ENCODE results near the gene DYNLT1. TPM values are rescaled to one million over a fixed set of nuclear protein-coding genes. Genes with fewer than 3 reads are reported as not detected.
"Not testable (repeated sequence)": the region's sequence is repeated elsewhere in the genome, so short reads cannot be mapped to it uniquely, and the experiment has no call there.

Gene DYNLT1
- total RNA-seq, 1 experiment from 2014 or later = 19.9 TPM

- Histone ChIP-seq H4K20me1 (ENCODE audit: insufficient read depth, low read depth, low read length) (0 out of 2 replicates have a peak, but pooled peaks cover 7% of the 10 kb centered on the region), H3K27me3 (ENCODE audit: low read length) (no peaks in the 10 kb centered on the region), H3K4me2 (ENCODE audit: low read depth, low read length, poor library complexity, severe bottlenecking) (no peak overlapping the region), H3K9me3 (ENCODE audit: low read length) (no peaks in the 10 kb centered on the region), H3K4me1 (ENCODE audit: low read length) (peaks cover 8% of the 10 kb centered on the region), H3K9me2 (replicated peaks; ENCODE audit: insufficient read depth, low read length) (no peaks in the 10 kb centered on the region), H2AFZ (ENCODE audit: low read length) (no peak overlapping the region), H3K4me3 (ENCODE audit: low read length) (no peak overlapping the region), H3K79me2 (ENCODE audit: low read length) (peaks cover 64% of the 10 kb centered on the region), H3K9ac (ENCODE audit: low read length) (no peak overlapping the region), H3K36me3 (ENCODE audit: insufficient read depth, low read length) (peaks cover 33% of the 10 kb centered on the region), H3K27ac (ENCODE audit: low read length) (no peak overlapping the region)
- no peak for DNase-seq
These were observed 5.5 kb downstream of the DYNLT1 start for GRCh38 chr6:158639056-158639455.

DNA sequence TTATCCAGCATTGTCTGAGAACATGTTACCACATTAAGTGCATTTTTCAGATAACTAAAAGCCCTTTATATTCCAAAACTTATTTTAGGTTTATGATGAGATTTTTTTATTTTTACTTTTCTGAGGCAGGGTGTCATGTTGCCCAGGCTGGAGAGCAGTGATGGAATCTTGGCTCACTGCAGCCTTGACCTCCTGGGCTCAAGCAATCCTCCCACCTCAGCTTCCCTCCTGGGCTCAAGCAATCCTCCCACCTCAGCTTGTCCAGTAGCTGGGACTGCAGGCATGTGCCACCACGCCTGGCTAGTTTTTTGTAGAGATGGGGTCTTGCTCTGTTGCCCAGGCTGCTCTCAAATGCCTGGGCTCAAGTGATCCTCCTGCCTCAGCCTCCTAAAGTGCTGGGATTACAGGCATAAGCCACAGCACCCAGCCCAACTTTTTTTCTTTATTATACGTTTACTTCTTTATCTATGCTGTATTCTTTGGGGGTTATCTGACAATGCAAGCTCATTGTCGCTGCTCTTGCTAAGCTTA lies 6.2 kb downstream of the DYNLT1 start:
- peaks cover 33% of the 10 kb centered on the region for H3K36me3 ChIP-seq (ENCODE audit: insufficient read depth, low read length)
- no peaks in the 10 kb centered on the region for H3K27me3 ChIP-seq (ENCODE audit: low read length)
- no peak for DNase-seq
- no peaks in the 10 kb centered on the region for H3K9me2 ChIP-seq (replicated peaks; ENCODE audit: insufficient read depth, low read length)
- no peaks in the 10 kb centered on the region for H3K9me3 ChIP-seq (ENCODE audit: low read length)
- peaks cover 8% of the 10 kb centered on the region for H3K4me1 ChIP-seq (ENCODE audit: low read length)
- 0 out of 2 replicates have a peak, but pooled peaks cover 7% of the 10 kb centered on the region for H4K20me1 ChIP-seq (ENCODE audit: insufficient read depth, low read depth, low read length)
- H3K27ac ChIP-seq (ENCODE audit: low read length) = no peak overlapping the region
- no peak overlapping the region for H3K9ac ChIP-seq (ENCODE audit: low read length)
- H3K4me2 ChIP-seq (ENCODE audit: low read depth, low read length, poor library complexity, severe bottlenecking) = no peak overlapping the region
- H3K4me3 ChIP-seq (ENCODE audit: low read length) = no peak overlapping the region
- H3K79me2 ChIP-seq (ENCODE audit: low read length) = peaks cover 57% of the 10 kb centered on the region
- no peak overlapping the region for H2AFZ ChIP-seq (ENCODE audit: low read length)

- Histone ChIP-seq H2AFZ (ENCODE audit: low read length) (no peak overlapping the region), H3K4me1 (ENCODE audit: low read length) (no peaks in the 10 kb centered on the region), H4K20me1 (ENCODE audit: insufficient read depth, low read depth, low read length) (0 out of 2 replicates have a peak, but pooled peaks cover 7% of the 10 kb centered on the region), H3K9me2 (replicated peaks; ENCODE audit: insufficient read depth, low read length) (no peaks in the 10 kb centered on the region), H3K27me3 (ENCODE audit: low read length) (no peaks in the 10 kb centered on the region), H3K4me2 (ENCODE audit: low read depth, low read length, poor library complexity, severe bottlenecking) (no peak overlapping the region), H3K9me3 (ENCODE audit: low read length) (no peaks in the 10 kb centered on the region), H3K79me2 (ENCODE audit: low read length) (peaks cover 41% of the 10 kb centered on the region), H3K4me3 (ENCODE audit: low read length) (no peak overlapping the region), H3K27ac (ENCODE audit: low read length) (no peak overlapping the region), H3K36me3 (ENCODE audit: insufficient read depth, low read length) (peaks cover 29% of the 10 kb centered on the region), H3K9ac (ENCODE audit: low read length) (no peak overlapping the region)
- DNase-seq = no peak
These were observed 7.8 kb downstream of the DYNLT1 start for GRCh38 chr6:158636778-158637177.

GRCh38 chr6:158635427-158636073 lies 9.0 kb downstream of the DYNLT1 start:
- no peak for DNase-seq
- Histone ChIP-seq H3K4me2 (ENCODE audit: low read depth, low read length, poor library complexity, severe bottlenecking) (no peak overlapping the region), H3K27ac (ENCODE audit: low read length) (no peak overlapping the region), H3K9me3 (ENCODE audit: low read length) (no peaks in the 10 kb centered on the region), H3K79me2 (ENCODE audit: low read length) (peaks cover 29% of the 10 kb centered on the region), H3K27me3 (ENCODE audit: low read length) (no peaks in the 10 kb centered on the region), H3K36me3 (ENCODE audit: insufficient read depth, low read length) (peaks cover 28% of the 10 kb centered on the region), H2AFZ (ENCODE audit: low read length) (no peak overlapping the region), H3K4me1 (ENCODE audit: low read length) (no peaks in the 10 kb centered on the region), H3K9ac (ENCODE audit: low read length) (no peak overlapping the region), H3K9me2 (replicated peaks; ENCODE audit: insufficient read depth, low read length) (no peaks in the 10 kb centered on the region), H3K4me3 (ENCODE audit: low read length) (no peak overlapping the region), H4K20me1 (ENCODE audit: insufficient read depth, low read depth, low read length) (0 out of 2 replicates have a peak, but pooled peaks cover 7% of the 10 kb centered on the region)

GRCh38 chr6:158634695-158635426 lies 9.7 kb downstream of the DYNLT1 start:
- Histone ChIP-seq H3K4me1 (ENCODE audit: low read length) (no peaks in the 10 kb centered on the region), H3K4me3 (ENCODE audit: low read length) (no peak overlapping the region), H3K9me2 (replicated peaks; ENCODE audit: insufficient read depth, low read length) (no peaks in the 10 kb centered on the region), H3K4me2 (ENCODE audit: low read depth, low read length, poor library complexity, severe bottlenecking) (no peak overlapping the region), H2AFZ (ENCODE audit: low read length) (no peak overlapping the region), H3K79me2 (ENCODE audit: low read length) (peaks cover 23% of the 10 kb centered on the region), H3K9me3 (ENCODE audit: low read length) (no peaks in the 10 kb centered on the region), H3K36me3 (ENCODE audit: insufficient read depth, low read length) (peaks cover 30% of the 10 kb centered on the region), H3K9ac (ENCODE audit: low read length) (no peak overlapping the region), H4K20me1 (ENCODE audit: insufficient read depth, low read depth, low read length) (0 out of 2 replicates have a peak, but pooled peaks cover 7% of the 10 kb centered on the region), H3K27ac (ENCODE audit: low read length) (no peak overlapping the region), H3K27me3 (ENCODE audit: low read length) (no peaks in the 10 kb centered on the region)
- DNase-seq = no peak

- Histone ChIP-seq H3K27ac (ENCODE audit: low read length) (no peak overlapping the region), H3K4me3 (ENCODE audit: low read length) (no peak overlapping the region), H3K4me1 (ENCODE audit: low read length) (peaks cover 6% of the 10 kb centered on the region), H3K4me2 (ENCODE audit: low read depth, low read length, poor library complexity, severe bottlenecking) (no peak overlapping the region), H3K79me2 (ENCODE audit: low read length) (peaks cover 8% of the 10 kb centered on the region; the same call in 1 of the 2 replicates), H3K9me3 (ENCODE audit: low read length) (no peaks in the 10 kb centered on the region), H2AFZ (ENCODE audit: low read length) (no peak overlapping the region), H4K20me1 (ENCODE audit: insufficient read depth, low read depth, low read length) (no peaks in the 10 kb centered on the region), H3K36me3 (ENCODE audit: insufficient read depth, low read length) (peaks cover 35% of the 10 kb centered on the region), H3K9me2 (replicated peaks; ENCODE audit: insufficient read depth, low read length) (no peaks in the 10 kb centered on the region), H3K9ac (ENCODE audit: low read length) (no peak overlapping the region), H3K27me3 (ENCODE audit: low read length) (no peaks in the 10 kb centered on the region)
- DNase-seq = no peak
These were observed 11.4 kb downstream of the DYNLT1 start for GRCh38 chr6:158633127-158633526.

DNA sequence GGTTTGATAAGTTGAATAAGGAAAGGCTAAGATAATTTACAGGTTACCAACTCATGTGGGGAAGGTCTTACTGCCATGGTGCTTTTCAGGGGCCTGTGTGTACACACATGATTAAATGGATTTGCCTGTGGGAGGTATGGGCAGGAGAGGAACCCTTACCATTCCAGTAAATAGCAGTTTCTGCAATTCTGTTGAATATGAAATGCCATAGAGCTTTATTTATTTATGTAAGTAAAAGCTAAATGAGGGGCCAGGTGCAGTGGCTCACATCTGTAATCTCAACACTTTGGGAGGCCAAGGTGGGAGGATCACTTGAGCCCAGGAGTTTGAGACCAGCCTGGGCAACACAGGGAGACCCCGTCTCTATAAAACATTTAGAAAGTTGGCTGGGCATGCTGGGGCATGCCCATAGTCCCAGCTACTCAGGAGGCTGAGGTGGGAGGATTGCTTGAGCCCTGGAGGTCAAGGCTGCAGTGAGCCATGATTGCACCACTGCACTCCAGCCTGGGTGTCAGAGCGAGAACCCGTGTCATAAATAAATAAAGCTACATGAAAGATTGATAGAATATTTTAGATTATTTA lies 11.9 kb downstream of the DYNLT1 start:
- not testable (repeated sequence) for DNase-seq; H3K9ac ChIP-seq (ENCODE audit: low read length); H3K4me3 ChIP-seq (ENCODE audit: low read length); H2AFZ ChIP-seq (ENCODE audit: low read length); H3K9me3 ChIP-seq (ENCODE audit: low read length); H3K27ac ChIP-seq (ENCODE audit: low read length); H4K20me1 ChIP-seq (ENCODE audit: insufficient read depth, low read depth, low read length); H3K4me1 ChIP-seq (ENCODE audit: low read length); H3K27me3 ChIP-seq (ENCODE audit: low read length); H3K79me2 ChIP-seq (ENCODE audit: low read length); H3K9me2 ChIP-seq (replicated peaks; ENCODE audit: insufficient read depth, low read length); H3K4me2 ChIP-seq (ENCODE audit: low read depth, low read length, poor library complexity, severe bottlenecking)
- H3K36me3 ChIP-seq (ENCODE audit: insufficient read depth, low read length) = peaks cover 33% of the 10 kb centered on the region

All from Karpas-422 (cell line).